SK-N-MC (cell line): ENCODE results near the gene SARDH.

Experiments used
- EZH2 ChIP-seq: fragments of 200-600 bp; sonication (generic); IDR thresholded peaks from one replicate; pipeline ENCODE4 v1.6.1; 2017; ENCODE audit warnings: antibody characterized with exemption
- POLR2AphosphoS5 ChIP-seq: IDR thresholded peaks from 2 replicates; pipeline ENCODE4 v1.6.1; 2012; ENCODE audit warnings: mild to moderate bottlenecking, low read depth, low read length, borderline replicate concordance

GRCh38 chr9:133712221-133713100 lies 25.7 kb downstream of the SARDH start:
- TF ChIP-seq EZH2: no peak
- TF ChIP-seq POLR2AphosphoS5: no peak
